Activated CD4-positive, alpha-beta T cell treated with anti-CD3 and anti-CD28 coated beads, Interleukin-2, amount 10 ng/mL, durations not matched to agents 7 days and 5 days (primary cell): ENCODE measurements around the gene CAPN9. TPM values are rescaled to one million over a fixed set of nuclear protein-coding genes. Genes with fewer than 3 reads are reported as not detected.

Experiments used
- CTCF ChIA-PET: fragments of 350-600 bp; sonication (Branson Sonifier 250); formaldehyde crosslinking; loops from one replicate; lab custom pipeline; 2021; ENCODE audit warnings: antibody characterized with exemption; lab: Charles Lee
- POLR2A ChIA-PET: fragments of 350-600 bp; sonication (Branson Sonifier 250); formaldehyde crosslinking; loops from one replicate; lab custom pipeline; 2021; ENCODE audit warnings: antibody characterized with exemption; lab: Charles Lee
- DNase-seq: peaks from one replicate; pipeline ENCODE4 v3.0.0-alpha.2; 2020
- H3K27ac Mint-ChIP-seq: one replicate; pipeline ENCODE4 v1.8.0; 2021; ENCODE audit warnings: mild to moderate bottlenecking, moderate library complexity, mixed read lengths
- H3K27me3 Mint-ChIP-seq: one replicate; pipeline ENCODE4 v1.8.0; 2021; ENCODE audit warnings: mixed read lengths
- H3K36me3 Mint-ChIP-seq: one replicate; pipeline ENCODE4 v1.8.0; 2021; ENCODE audit warnings: low read depth, mixed read lengths
- H3K4me1 Mint-ChIP-seq: one replicate; pipeline ENCODE4 v1.8.0; 2021; ENCODE audit warnings: mixed read lengths
- H3K4me3 Mint-ChIP-seq: one replicate; pipeline ENCODE4 v1.8.0; 2021; ENCODE audit warnings: mild to moderate bottlenecking, moderate library complexity, mixed read lengths
- H3K9me3 Mint-ChIP-seq: one replicate; pipeline ENCODE4 v1.8.0; 2021; ENCODE audit warnings: mixed read lengths
- total RNA-seq, 2 experiments: library from RNA; stranded (reverse); gene quantifications; one replicate each; pipeline ENCODE4 v1.2.3, GENCODE V29; 2021

The CAPN9 gene
- total RNA-seq, 2 experiments from 2014 or later = not detected

GRCh38 chr1:230706020-230706699 is 41.0 kb upstream of the CAPN9 start:
- no peak overlapping the region for H3K27ac Mint-ChIP-seq
- no peaks in the 10 kb centered on the region for H3K9me3 Mint-ChIP-seq
- H3K4me1 Mint-ChIP-seq = peaks cover 7% of the 10 kb centered on the region
- no peak for DNase-seq
- ChIA-PET POLR2A (no interaction called here), CTCF (no interaction called here)
- no peaks in the 10 kb centered on the region for H3K36me3 Mint-ChIP-seq
- H3K27me3 Mint-ChIP-seq = no peaks in the 10 kb centered on the region
- H3K4me3 Mint-ChIP-seq = no peak overlapping the region

- Mint-ChIP-seq H3K36me3 (no peaks in the 10 kb centered on the region), H3K27ac (no peak overlapping the region), H3K27me3 (no peaks in the 10 kb centered on the region), H3K4me1 (peaks cover 7% of the 10 kb centered on the region), H3K4me3 (no peak overlapping the region), H3K9me3 (no peaks in the 10 kb centered on the region)
- ChIA-PET POLR2A (no interaction called here), CTCF (no interaction called here)
- no peak for DNase-seq
Measured at GRCh38 chr1:230706887-230707731, 40.1 kb upstream of the CAPN9 start.

GRCh38 chr1:230707732-230708630 is 39.2 kb upstream of the CAPN9 start:
- Mint-ChIP-seq H3K4me3 (no peak overlapping the region), H3K27ac (no peak overlapping the region), H3K36me3 (no peaks in the 10 kb centered on the region), H3K9me3 (no peaks in the 10 kb centered on the region), H3K4me1 (peaks cover 7% of the 10 kb centered on the region), H3K27me3 (no peaks in the 10 kb centered on the region)
- no peak for DNase-seq
- ChIA-PET CTCF (no interaction called here), POLR2A (no interaction called here)

GRCh38 chr1:230708631-230709580 is 38.3 kb upstream of the CAPN9 start:
- H3K4me3 Mint-ChIP-seq = no peak overlapping the region

GRCh38 chr1:230709619-230710542 is 37.3 kb upstream of the CAPN9 start:
- Mint-ChIP-seq H3K27me3 (peaks cover 2% of the 10 kb centered on the region), H3K4me3 (no peak overlapping the region), H3K36me3 (no peaks in the 10 kb centered on the region), H3K4me1 (peaks cover 7% of the 10 kb centered on the region), H3K9me3 (no peaks in the 10 kb centered on the region), H3K27ac (no peak overlapping the region)
- POLR2A ChIA-PET = no interaction called here
- no peak for DNase-seq
- CTCF ChIA-PET = no interaction called here

More at GRCh38 chr1:230708631-230709580, 38.3 kb upstream of the CAPN9 start:
- Mint-ChIP-seq H3K27ac (no peak overlapping the region), H3K4me1 (peaks cover 7% of the 10 kb centered on the region), H3K36me3 (no peaks in the 10 kb centered on the region), H3K27me3 (no peaks in the 10 kb centered on the region), H3K9me3 (no peaks in the 10 kb centered on the region)
- DNase-seq = no peak
- ChIA-PET POLR2A (no interaction called here), CTCF (no interaction called here)

GRCh38 chr1:230710543-230710904 is 36.7 kb upstream of the CAPN9 start:
- H3K27ac Mint-ChIP-seq = no peak overlapping the region
- no peaks in the 10 kb centered on the region for H3K36me3 Mint-ChIP-seq
- ChIA-PET CTCF (no interaction called here), POLR2A (no interaction called here)
- H3K27me3 Mint-ChIP-seq = peaks cover 3% of the 10 kb centered on the region
- peaks cover 7% of the 10 kb centered on the region for H3K4me1 Mint-ChIP-seq
- no peak for DNase-seq
- no peaks in the 10 kb centered on the region for H3K9me3 Mint-ChIP-seq
- H3K4me3 Mint-ChIP-seq = no peak overlapping the region

- Mint-ChIP-seq H3K9me3 (no peaks in the 10 kb centered on the region), H3K4me3 (no peak overlapping the region), H3K27me3 (peaks cover 3% of the 10 kb centered on the region), H3K27ac (no peak overlapping the region), H3K36me3 (no peaks in the 10 kb centered on the region), H3K4me1 (peaks cover 7% of the 10 kb centered on the region)
- POLR2A ChIA-PET = no interaction called here
- CTCF ChIA-PET = no interaction called here
- no peak for DNase-seq
Measured at GRCh38 chr1:230711245-230711644, 35.9 kb upstream of the CAPN9 start.

GRCh38 chr1:230712470-230712942 is 34.7 kb upstream of the CAPN9 start:
- ChIA-PET POLR2A (no interaction called here), CTCF (no interaction called here)
- Mint-ChIP-seq H3K4me3 (no peak overlapping the region), H3K36me3 (no peaks in the 10 kb centered on the region), H3K9me3 (peaks cover 3% of the 10 kb centered on the region), H3K4me1 (peaks cover 7% of the 10 kb centered on the region), H3K27ac (no peak overlapping the region), H3K27me3 (peaks cover 5% of the 10 kb centered on the region)
- no peak for DNase-seq

GRCh38 chr1:230713138-230713537 is 34.0 kb upstream of the CAPN9 start:
- Mint-ChIP-seq H3K27ac (no peak overlapping the region), H3K4me1 (peaks cover 6% of the 10 kb centered on the region), H3K9me3 (peaks cover 3% of the 10 kb centered on the region), H3K4me3 (no peak overlapping the region), H3K27me3 (peaks cover 5% of the 10 kb centered on the region), H3K36me3 (no peaks in the 10 kb centered on the region)
- POLR2A ChIA-PET = no interaction called here
- DNase-seq = no peak
- CTCF ChIA-PET = no interaction called here

GRCh38 chr1:230713547-230713914 is 33.7 kb upstream of the CAPN9 start:
- Mint-ChIP-seq H3K4me1 (peaks cover 2% of the 10 kb centered on the region), H3K27me3 (peaks cover 5% of the 10 kb centered on the region), H3K4me3 (no peak overlapping the region), H3K9me3 (peaks cover 3% of the 10 kb centered on the region), H3K36me3 (no peaks in the 10 kb centered on the region), H3K27ac (no peak overlapping the region)
- ChIA-PET POLR2A (no interaction called here), CTCF (no interaction called here)
- no peak for DNase-seq
